A172 (cell line): ENCODE data around the gene HSFX1. TPM values are rescaled to one million over a fixed set of nuclear protein-coding genes. Genes with fewer than 3 reads are reported as not detected.

Experiments
- DNase-seq: peaks from one replicate; pipeline ENCODE4 v3.0.0-alpha.2; 2015; ENCODE audit warnings: low spot score
- total RNA-seq: library from RNA; depleted of rRNA; stranded (reverse); fragments of >200 nt; shearing (Covaris generic); gene quantifications from 2 replicates; pipeline ENCODE4 v1.2.3, GENCODE V29; 2014; rRNA removed

HSFX1 gene
- total RNA-seq, 1 experiment from 2014 or later = 0.19 TPM

DNA sequence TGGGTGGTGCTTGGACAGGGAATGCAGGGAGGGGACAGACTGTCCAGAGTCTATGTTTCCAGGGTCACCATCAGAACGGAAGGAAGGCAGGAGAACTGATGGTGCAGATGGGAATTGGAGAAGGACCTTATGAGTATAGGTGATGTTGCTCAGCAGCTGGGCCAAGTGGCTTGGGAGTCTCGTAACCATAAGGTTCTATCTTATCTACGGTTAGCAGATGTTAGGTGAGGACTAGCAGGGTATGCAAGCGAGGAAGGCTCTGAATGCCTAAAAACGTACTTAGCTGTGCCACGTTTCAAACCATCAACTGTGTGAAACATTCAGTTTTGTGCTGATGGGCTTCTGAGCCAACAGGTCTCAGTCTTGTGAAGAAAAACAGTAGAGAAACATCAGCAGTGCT lies 30.2 kb downstream of the HSFX1 start:
- DNase-seq = no peak

DNA sequence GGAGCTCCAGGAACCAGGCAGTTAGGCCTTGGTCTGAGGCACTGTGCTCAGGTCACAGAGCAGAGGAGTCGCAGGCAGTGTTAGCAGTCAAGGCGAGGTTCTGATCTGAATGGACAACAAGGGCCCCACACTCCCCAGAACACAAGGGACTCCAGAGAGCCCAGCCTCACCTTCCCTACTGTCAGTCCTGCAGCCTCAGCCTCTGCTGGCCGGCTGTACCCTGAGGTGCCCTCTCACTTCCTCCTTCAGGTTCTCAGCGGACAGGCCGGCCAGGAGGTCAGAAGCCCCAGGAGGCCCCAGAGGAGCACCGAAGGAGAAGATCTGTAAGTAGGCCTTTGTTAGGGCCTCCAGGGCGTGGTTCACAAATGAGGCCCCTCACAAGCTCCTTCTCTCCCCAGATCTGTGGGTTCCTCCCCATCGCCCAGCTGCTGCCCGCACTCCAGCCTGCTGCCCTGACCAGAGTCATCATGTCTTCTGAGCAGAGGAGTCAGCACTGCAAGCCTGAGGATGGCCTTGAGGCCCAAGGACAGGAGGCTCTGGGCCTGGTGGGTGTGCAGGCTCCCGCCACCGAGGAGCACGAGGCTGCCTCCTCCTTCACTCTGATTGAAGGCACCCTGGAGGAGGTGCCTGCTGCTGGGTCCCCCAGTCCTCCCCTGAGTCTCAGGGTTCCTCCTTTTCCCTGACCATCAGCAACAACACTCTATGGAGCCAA lies 34.0 kb downstream of the HSFX1 start:
- no peak for DNase-seq

DNA sequence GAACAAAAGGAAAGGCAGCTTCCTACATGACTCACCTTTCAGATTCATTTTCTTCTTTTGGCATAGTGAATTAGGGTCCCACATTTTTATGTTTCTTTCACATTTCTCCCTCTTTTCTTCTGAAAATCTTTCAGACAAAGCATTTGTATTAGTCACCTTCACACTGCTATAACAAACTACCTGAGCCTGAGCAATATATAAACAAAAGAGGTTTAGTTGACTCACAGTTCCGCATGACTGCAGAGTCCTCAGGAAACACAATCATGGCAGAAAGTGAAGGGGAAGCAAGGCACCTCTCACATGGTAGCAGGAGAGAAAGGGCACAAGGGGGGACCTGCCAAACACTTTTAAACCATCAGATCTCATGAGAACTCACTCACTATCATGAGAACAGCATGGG lies 44.8 kb downstream of the HSFX1 start:
- no peak for DNase-seq

DNA sequence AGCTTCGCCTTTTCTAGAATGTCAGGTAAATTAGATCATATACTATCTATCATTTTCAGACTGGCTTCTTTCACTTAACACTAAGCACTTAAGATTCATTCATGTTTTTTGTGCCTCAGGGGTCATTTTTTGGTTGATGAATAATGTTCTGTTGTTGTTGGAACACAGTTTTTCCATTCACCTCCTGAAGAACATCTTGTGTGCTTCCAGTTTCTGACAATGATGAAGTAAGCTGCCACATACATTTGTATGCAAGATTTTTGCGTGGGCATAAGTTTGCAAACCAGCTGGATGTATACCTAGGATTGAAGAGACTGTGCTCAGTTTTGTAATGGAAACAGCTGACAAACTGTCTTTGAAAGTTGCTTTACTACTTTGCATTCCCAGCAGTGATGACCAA lies 45.5 kb downstream of the HSFX1 start:
- DNase-seq = no peak

DNA sequence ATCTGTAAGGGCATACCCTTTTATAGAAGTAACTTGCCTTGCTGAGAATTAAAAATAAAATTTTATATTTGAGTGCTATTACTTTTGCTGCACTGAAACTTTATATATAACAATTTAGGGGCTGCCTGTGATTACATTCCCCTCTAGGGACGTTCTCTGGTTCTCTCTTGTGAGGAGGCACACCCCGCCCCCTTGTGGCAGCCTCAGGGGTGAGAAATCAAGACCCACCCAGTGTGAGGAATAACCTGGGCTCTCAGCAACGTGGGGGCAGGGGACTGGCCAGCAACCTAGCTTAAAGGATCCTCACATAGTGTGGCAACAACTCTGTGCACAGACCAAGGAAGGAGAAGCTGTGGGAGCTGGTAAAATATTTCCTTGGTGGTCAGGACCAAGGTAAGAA lies 51.6 kb downstream of the HSFX1 start:
- DNase-seq = peak; percentile 13

Other genes starting within 250 kb of the HSFX1 start
- 17.4 and 25.7 TPM in 2 replicates for gene EOLA1, start 233.1 kb upstream of the HSFX1 start, total RNA-seq
- gene HSFX3, start 224.1 kb upstream of the HSFX1 start, total RNA-seq = not detected in 2 replicates
- not detected in 2 replicates for gene MAGEA9B, start 186.6 kb upstream of the HSFX1 start, total RNA-seq
- gene HSFX2, start 178.8 kb upstream of the HSFX1 start, total RNA-seq = not detected in 2 replicates
- gene TMEM185A, start 142.3 kb upstream of the HSFX1 start, total RNA-seq = 26.5 and 27.9 TPM in 2 replicates
- not detected in 2 replicates for gene MAGEA11, start 62.0 kb upstream of the HSFX1 start, total RNA-seq
- not detected in 2 replicates for gene MAGEA9, start 7.9 kb downstream of the HSFX1 start, total RNA-seq
- gene MAGEA8, start 107.1 kb downstream of the HSFX1 start, total RNA-seq = not detected in 2 replicates
- not detected in 2 replicates for gene HSFX4, start 155.5 kb downstream of the HSFX1 start, total RNA-seq
- gene EOLA2, start 164.4 kb downstream of the HSFX1 start, total RNA-seq = 39.2 and 42.5 TPM in 2 replicates